Esophagus muscularis mucosa (tissue), 4 donors: ENCODE data around the gene ACCSL. TPM values are rescaled to one million over a fixed set of nuclear protein-coding genes. Genes with fewer than 3 reads are reported as not detected.

Source experiments
- DNase-seq: peaks from one replicate; pipeline ENCODE4 v3.0.0-alpha.2; 2017; ENCODE audit errors: extremely low spot score
- H3K27ac ChIP-seq, 4 donors: fragments of 200-600 bp; sonication (generic); replicated peaks in 1 of 4; 1 replicate in 3 of 4; 2 replicates in 1 of 4; pipeline ENCODE4 v1.5.1; 2016 to 2019; ENCODE audit warnings: mild to moderate bottlenecking in 1 of 4
- H3K27me3 ChIP-seq, 4 donors: fragments of 200-600 bp; sonication (generic); one replicate each; pipeline versions ENCODE4 v1.5.1 to v1.6.0; 2016 to 2019
- H3K36me3 ChIP-seq, 4 donors: fragments of 200-600 bp; sonication (generic); one replicate each; pipeline ENCODE4 v1.5.1; 2016 to 2019
- H3K4me1 ChIP-seq, 4 donors: fragments of 200-600 bp; sonication (generic); one replicate each; pipeline ENCODE4 v1.5.1; 2016 to 2019
- H3K4me3 ChIP-seq, 4 donors: fragments of 200-600 bp; sonication (generic); 1 replicate in 2 of 4; 2 replicates in 2 of 4; pipeline ENCODE4 v1.5.1; 2016 to 2019; ENCODE audit warnings: mild to moderate bottlenecking in 4 of 4, moderate library complexity in 1 of 4
- H3K9me3 ChIP-seq, 4 donors: fragments of 200-600 bp; sonication (generic); 1 replicate in 3 of 4; 2 replicates in 1 of 4; pipeline ENCODE4 v1.5.1; 2016 to 2019
- EP300 ChIP-seq: sonication (generic); formaldehyde crosslinking; IDR thresholded peaks from one replicate; pipeline ENCODE4 v1.6.1; 2017; ENCODE audit warnings: antibody characterized with exemption
- POLR2A ChIP-seq: fragments of 450-650 bp; IDR thresholded peaks from one replicate; pipeline ENCODE4 v1.6.1; 2017; ENCODE audit warnings: antibody characterized with exemption, moderate library complexity, mild to moderate bottlenecking, low read depth
- POLR2AphosphoS5 ChIP-seq, 2 donors: sonication (generic); formaldehyde crosslinking; IDR thresholded peaks; one replicate each; pipeline ENCODE4 v1.6.1; 2017; ENCODE audit warnings: antibody characterized with exemption in 2 of 2
- WGBS: methylation state at CpG from one replicate; pipeline ENCODE4 v1.1.5; 2018; 5-methylcytosine and 5-hydroxymethylcytosine counted together
- intact Hi-C: fragments of 100-400 bp; cut with DNase I; formaldehyde crosslinking; loops from one replicate; pipeline ENCODE4 v1.15.1; 2023
- total RNA-seq, 4 donors: library from RNA; depleted of rRNA; stranded (reverse); fragments of >200 nt; gene quantifications; one replicate each; pipeline versions ENCODE4 v1.1.0 to v1.2.1, GENCODE V29; 2016
- TF ChIP-seq, protein P1 (sequence below), 3 experiments: fragments of 200-600 bp in 2 of 3; fragments of 450-650 bp in 1 of 3; sonication (generic) in 2 of 3; IDR thresholded peaks; one replicate each; pipeline ENCODE4 v1.5.1; 2017 to 2019; ENCODE audit warnings: antibody characterized with exemption in 3 of 3, mild to moderate bottlenecking in 2 of 3, moderate library complexity in 1 of 3

Gene ACCSL
- total RNA-seq, 4 donors from 2014 or later = not detected

DNA sequence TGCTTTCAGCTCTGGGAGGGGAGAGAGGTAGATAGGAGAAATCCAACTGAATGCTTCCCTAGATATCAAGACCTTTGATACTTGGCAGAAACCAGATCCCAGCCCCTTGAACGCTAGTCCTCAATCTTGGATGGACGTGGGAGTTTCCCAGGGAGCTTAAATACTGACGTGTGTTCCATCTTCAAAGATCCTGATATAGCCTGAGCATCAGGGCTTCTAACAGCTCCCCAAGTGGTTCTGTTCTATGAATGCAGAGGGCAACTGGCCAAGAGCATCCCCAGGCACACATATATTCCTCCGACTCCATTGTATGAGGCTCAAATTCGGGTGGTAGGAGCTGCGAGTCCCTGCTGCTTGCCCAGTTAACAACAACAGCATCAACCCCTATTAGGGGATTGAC is 9.6 kb downstream of the ACCSL start:
- H3K4me3 ChIP-seq = no peak overlapping the region
- intact Hi-C loops = no loop called here
- DNase-seq = no peak
- H3K27ac ChIP-seq = no peak overlapping the region
- 67% methylated on average over 3 of the region's 6 CpGs for WGBS
- H3K9me3 ChIP-seq = no peaks in the 10 kb centered on the region
- no peaks in the 10 kb centered on the region for H3K36me3 ChIP-seq
- TF ChIP-seq EP300 (no peak), POLR2AphosphoS5 (IDR thresholded peaks at IDR 0.05) (no peak), POLR2A (no peak)
- TF ChIP-seq, protein P1, sequence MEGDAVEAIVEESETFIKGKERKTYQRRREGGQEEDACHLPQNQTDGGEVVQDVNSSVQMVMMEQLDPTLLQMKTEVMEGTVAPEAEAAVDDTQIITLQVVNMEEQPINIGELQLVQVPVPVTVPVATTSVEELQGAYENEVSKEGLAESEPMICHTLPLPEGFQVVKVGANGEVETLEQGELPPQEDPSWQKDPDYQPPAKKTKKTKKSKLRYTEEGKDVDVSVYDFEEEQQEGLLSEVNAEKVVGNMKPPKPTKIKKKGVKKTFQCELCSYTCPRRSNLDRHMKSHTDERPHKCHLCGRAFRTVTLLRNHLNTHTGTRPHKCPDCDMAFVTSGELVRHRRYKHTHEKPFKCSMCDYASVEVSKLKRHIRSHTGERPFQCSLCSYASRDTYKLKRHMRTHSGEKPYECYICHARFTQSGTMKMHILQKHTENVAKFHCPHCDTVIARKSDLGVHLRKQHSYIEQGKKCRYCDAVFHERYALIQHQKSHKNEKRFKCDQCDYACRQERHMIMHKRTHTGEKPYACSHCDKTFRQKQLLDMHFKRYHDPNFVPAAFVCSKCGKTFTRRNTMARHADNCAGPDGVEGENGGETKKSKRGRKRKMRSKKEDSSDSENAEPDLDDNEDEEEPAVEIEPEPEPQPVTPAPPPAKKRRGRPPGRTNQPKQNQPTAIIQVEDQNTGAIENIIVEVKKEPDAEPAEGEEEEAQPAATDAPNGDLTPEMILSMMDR (IDR thresholded peaks at IDR 0.05) = no peak
- H3K27me3 ChIP-seq = no peaks in the 10 kb centered on the region
- H3K4me1 ChIP-seq = no peaks in the 10 kb centered on the region

DNA sequence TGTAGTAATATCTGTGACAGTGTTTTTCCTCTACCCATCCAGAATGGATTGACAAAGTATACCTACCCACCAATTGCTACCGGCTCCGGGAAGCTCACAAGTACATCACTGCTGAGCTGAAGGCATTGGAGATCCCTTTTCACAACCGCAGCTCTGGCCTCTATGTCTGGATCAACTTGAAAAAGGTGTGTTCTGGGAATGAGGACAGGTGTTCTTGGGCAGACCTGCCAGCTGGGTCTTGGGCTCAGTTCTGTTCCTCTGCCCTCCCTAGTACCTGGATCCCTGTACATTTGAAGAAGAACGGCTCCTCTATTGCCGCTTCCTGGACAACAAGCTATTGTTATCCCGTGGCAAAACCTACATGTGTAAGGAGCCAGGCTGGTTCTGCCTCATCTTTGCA is 10.5 kb downstream of the ACCSL start:
- H3K27me3 ChIP-seq = no peaks in the 10 kb centered on the region
- DNase-seq = no peak
- no peak for TF ChIP-seq POLR2A
- TF ChIP-seq, protein P1 (IDR thresholded peaks at IDR 0.05) = no peak
- no peak for TF ChIP-seq POLR2AphosphoS5 (IDR thresholded peaks at IDR 0.05)
- TF ChIP-seq EP300 = no peak
- intact Hi-C loops = no loop called here
- no peak overlapping the region for H3K4me3 ChIP-seq
- H3K27ac ChIP-seq = no peak overlapping the region
- WGBS = 84% methylated on average over 5 of the region's 6 CpGs
- no peaks in the 10 kb centered on the region for H3K9me3 ChIP-seq
- H3K4me1 ChIP-seq = no peaks in the 10 kb centered on the region
- no peaks in the 10 kb centered on the region for H3K36me3 ChIP-seq

DNA sequence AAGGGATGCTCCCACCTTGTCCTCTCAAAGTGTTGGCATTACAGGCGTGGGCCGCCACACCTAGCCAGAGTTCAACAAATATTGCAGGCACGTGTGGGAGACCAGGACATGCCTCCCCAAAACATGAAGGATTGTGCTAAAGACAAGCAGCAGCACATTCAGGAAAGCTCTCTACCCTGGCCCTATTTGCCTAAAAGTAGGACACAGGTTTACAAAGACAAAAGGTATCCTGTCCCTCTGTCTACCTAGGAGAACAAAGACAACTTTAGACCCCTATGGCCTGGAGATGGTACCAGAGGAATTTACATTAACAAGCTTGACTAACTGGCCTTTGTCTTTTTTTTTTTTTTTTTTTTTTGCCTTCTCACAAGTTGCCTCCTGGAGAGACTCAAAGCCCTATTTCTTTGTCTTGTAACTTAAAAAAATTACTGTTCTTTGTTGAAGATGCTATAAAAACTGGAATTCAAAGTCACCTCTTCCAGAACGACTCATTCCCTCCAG is 17.4 kb downstream of the ACCSL start:
- no peak for DNase-seq
- H3K9me3 ChIP-seq = no peaks in the 10 kb centered on the region
- no peaks in the 10 kb centered on the region for H3K27me3 ChIP-seq
- H3K4me3 ChIP-seq = peak overlapping the region in 3 of 4 donors; percentile 68 to 81 (median 73)
- TF ChIP-seq POLR2AphosphoS5 (IDR thresholded peaks at IDR 0.05) (no peak), POLR2A (no peak), EP300 (no peak)
- TF ChIP-seq, protein P1 (IDR thresholded peaks at IDR 0.05) = no peak
- peaks cover 0 to 6% (median 2%) of the 10 kb centered on the region in 4 donors for H3K36me3 ChIP-seq
- WGBS = 57% methylated on average over 4 of the region's 4 CpGs
- H3K4me1 ChIP-seq = peaks cover 10 to 37% (median 22%) of the 10 kb centered on the region in 4 donors
- peak overlapping the region; percentile 91 to 96 (median 94) for H3K27ac ChIP-seq
- intact Hi-C loops = no loop called here

DNA sequence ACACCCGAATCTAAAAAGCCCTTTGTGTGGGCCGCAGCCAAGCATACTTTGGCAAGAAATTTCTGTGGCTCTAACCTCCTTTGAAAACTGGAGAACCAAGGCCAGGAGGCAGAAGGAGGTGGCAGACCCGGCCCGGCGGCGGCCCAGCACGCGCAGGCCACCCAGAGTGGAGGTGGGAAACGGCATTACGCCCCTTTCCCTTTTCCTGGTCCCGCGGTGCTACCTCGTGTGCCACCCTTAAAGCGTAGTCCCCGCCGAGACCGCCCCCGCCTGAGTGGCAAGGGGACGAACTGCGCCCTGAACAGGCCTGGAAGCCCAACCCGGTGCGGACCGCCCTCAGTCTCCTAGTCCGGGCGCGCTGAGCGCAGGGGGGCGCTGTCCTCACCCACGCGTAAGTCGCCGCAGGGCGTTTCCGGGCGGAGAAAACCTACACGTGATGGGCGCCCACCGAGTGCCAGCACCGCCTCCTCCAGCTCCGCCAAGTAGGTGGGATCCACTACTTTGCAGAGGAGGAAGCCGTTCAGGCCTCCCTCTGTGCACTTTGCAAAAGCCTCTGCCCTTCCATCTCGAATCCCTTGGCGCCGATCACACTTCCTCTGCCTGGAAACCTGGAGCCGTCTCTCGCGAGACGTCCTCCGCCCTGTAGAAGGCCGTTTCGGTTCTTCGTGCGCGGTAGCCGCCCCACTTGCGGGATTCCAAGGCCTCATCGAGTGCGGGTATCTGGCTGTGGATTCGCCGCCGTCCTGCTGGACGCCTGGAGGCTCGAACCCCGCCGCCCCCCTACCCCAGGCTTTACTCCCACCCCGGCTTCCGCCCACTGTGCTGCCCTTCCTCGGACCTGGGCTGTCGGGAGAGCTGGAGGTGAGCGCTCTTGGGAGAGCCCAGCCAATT is 18.3 kb downstream of the ACCSL start, which contains the start of gene ACCS:
Gene ACCS (plus strand): TSS at position 430 of the 891 bp plus-strand sequence. CDS start 1,358 bp downstream, outside the sequence.
- Histone ChIP-seq H3K9me3 (no peaks in the 10 kb centered on the region), H3K4me1 (peaks cover 10 to 37% (median 22%) of the 10 kb centered on the region in 4 donors), H3K27ac (peak within 1 kb of the TSS; percentile 91 to 96 (median 94)), H3K27me3 (no peaks in the 10 kb centered on the region), H3K36me3 (peaks cover 0 to 14% (median 7%) of the 10 kb centered on the region in 4 donors), H3K4me3 (peak within 1 kb of the TSS; percentile 68 to 91 (median 77))
- DNase-seq = peak; percentile 99
- intact Hi-C loops = no loop called here
- 1% methylated on average over 31 of the region's 70 CpGs for WGBS
- peak; percentile 88 to 92 for TF ChIP-seq POLR2AphosphoS5 (IDR thresholded peaks at IDR 0.05)
- no peak for TF ChIP-seq EP300
- TF ChIP-seq, protein P1 (IDR thresholded peaks at IDR 0.05) = peak; percentile 73 to 84 (median 80)
